ENCODE data around the gene SMAD6.

SMAD6 gene

GRCh38 chr15:66760968-66761725 lies 59.1 kb downstream of the SMAD6 start:
- DNase-seq = no peak

GRCh38 chr15:66761726-66762595 lies 59.9 kb downstream of the SMAD6 start:
- DNase-seq = peak; percentile 78

- DNase-seq = no peak
These were observed 61.4 kb downstream of the SMAD6 start for GRCh38 chr15:66763186-66764071.

GRCh38 chr15:66764072-66764786 lies 62.2 kb downstream of the SMAD6 start:
- DNase-seq = no peak

- peak; percentile 60 for DNase-seq
These were observed 63.6 kb downstream of the SMAD6 start for GRCh38 chr15:66765478-66766281.

GRCh38 chr15:66766282-66767230 lies 64.5 kb downstream of the SMAD6 start:
- peak; percentile 78 for DNase-seq

- DNase-seq = no peak
These were observed 65.2 kb downstream of the SMAD6 start for GRCh38 chr15:66767240-66767659.

- DNase-seq = no peak
These were observed 67.0 kb downstream of the SMAD6 start for GRCh38 chr15:66768987-66769386.

GRCh38 chr15:66770518-66771350 lies 68.7 kb downstream of the SMAD6 start:
- no peak for DNase-seq

- no peak for DNase-seq
These were observed 69.3 kb downstream of the SMAD6 start for GRCh38 chr15:66771351-66771650.

GRCh38 chr15:66772604-66773128 lies 70.6 kb downstream of the SMAD6 start:
- DNase-seq = no peak

- DNase-seq = no peak
These were observed 71.3 kb downstream of the SMAD6 start for GRCh38 chr15:66773129-66773873.

- peak; percentile 89 for DNase-seq
These were observed 72.2 kb downstream of the SMAD6 start for GRCh38 chr15:66774001-66774814.

- DNase-seq = peak; percentile 64
These were observed 73.4 kb downstream of the SMAD6 start for GRCh38 chr15:66775127-66776105.

- DNase-seq = no peak
These were observed 75.0 kb downstream of the SMAD6 start for GRCh38 chr15:66777054-66777453.

All from fibroblast of skin of back (primary cell).